M059J (cell line): ENCODE data around the gene VWA3B. TPM values are rescaled to one million over a fixed set of nuclear protein-coding genes. Genes with fewer than 3 reads are reported as not detected.

ENCODE experiments used
- DNase-seq: peaks from one replicate; pipeline ENCODE4 v3.0.0-alpha.2; 2012; ENCODE audit warnings: low read depth
- total RNA-seq: library from RNA; depleted of rRNA; stranded (reverse); fragments of >200 nt; shearing (Covaris generic); gene quantifications from 2 replicates; pipeline ENCODE4 v1.2.3, GENCODE V29; 2014

VWA3B gene
- total RNA-seq, 1 experiment from 2014 or later = not detected

- DNase-seq = no peak
These were observed 83.1 kb downstream of the VWA3B start for GRCh38 chr2:98170076-98170475.

DNA sequence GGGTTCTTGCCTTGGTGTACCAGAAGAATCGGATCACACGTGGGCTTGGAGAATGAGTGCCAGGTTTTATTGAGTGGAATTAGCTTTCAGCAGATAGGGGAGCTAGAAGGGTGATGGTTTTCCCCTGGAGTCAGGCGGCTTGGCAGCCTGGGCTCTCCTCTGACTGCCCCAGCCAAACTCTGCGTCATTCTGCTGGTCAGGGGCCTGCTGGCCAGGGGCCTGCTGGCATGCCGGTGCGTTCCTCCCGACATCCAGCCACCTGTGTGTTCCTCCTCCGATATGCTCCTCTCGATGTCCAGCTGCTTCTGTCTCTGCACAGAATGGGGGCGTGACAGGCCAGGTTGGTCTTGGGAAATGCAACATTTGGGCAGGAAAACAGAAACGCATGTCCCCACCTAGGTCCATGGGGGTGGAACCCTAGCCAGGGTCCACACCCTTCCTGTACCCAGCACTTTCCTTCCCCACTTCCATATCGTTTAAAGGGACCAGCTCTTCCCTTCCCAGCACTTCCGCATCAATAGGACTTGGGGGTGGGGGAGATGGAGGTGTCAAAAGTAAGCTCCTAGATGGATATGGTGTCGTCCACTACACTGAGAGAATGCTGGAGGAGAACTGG is 85.3 kb downstream of the VWA3B start:
- DNase-seq = no peak

DNA sequence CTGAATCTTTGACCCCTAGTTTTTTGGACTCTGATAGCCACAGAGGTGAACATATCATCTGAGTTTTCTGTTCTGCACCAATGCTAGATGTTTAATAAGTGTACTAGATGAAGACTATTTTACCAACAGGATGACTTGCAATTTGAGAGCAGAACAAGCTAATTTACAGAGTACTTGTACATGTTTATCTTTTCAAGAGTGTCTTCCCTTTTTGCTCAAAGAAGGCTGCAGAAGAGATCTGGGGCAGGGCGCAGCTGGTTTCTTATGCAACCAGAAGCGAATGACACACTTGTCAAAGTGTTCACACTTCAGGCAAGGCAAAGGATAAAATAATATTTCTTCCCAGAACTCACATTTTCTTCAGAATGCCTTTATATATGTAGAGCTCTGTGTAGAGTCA is 86.0 kb downstream of the VWA3B start:
- DNase-seq = no peak

DNA sequence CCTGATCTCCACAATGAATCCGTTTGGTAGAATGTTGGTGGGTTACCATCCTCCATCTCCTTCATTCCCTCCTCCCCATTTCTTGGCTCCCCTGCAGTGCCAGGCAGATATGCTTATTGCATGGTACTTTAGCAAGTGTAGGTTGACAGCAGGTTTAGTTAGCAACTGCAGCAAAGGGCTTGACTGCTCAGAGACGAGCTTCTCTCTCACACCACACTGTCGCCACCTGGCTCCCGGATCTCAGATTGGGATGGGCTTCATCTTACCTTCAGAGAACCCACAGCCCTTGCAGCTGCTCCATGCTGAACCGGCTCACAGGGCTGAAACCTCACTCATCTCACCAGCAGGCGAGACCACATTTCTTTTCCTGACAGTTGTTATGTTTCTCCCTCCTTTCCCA is 88.8 kb downstream of the VWA3B start:
- DNase-seq = no peak

DNA sequence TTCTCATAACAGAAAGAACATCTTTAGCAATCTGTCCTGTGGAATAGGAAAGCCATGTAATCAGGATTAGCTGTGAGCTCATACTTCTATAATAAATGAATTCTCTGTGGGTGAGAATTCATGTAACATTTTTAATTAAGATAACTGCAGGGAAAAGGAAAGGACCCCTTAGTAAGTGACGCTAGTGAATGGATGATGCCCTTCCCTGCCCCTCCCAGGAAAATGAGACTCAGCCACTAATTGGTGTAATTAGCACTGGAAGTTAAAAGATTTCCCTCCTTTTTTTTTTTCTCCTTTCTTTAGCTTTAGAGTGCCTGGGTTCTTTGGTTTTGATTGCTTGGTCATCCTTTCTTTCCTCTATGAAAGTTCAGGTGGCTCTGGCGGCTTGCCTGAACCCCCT is 90.3 kb downstream of the VWA3B start:
- DNase-seq = no peak

- DNase-seq = no peak
These were observed 91.0 kb downstream of the VWA3B start for GRCh38 chr2:98177986-98178385.

GRCh38 chr2:98180456-98180855 is 93.5 kb downstream of the VWA3B start:
- no peak for DNase-seq

DNA sequence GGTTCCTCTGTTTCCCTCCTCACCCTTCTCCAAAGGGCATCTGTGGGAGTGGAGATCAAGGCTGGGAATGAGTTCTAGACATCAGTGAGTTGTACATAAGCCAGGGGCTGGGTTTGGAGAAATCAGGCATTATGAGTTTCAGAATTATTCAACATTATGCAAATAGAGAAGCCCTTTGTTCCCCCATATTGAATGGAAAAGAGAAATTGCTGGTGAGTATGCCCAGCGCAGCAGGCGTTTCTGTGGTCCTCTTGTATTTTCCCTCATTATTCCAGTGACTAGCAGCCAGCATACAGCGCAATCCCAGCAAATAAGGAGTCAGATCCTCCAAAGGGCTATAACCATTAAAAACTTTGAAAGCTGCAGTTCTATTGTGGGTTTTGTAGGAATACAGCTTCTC is 94.4 kb downstream of the VWA3B start:
- no peak for DNase-seq

DNA sequence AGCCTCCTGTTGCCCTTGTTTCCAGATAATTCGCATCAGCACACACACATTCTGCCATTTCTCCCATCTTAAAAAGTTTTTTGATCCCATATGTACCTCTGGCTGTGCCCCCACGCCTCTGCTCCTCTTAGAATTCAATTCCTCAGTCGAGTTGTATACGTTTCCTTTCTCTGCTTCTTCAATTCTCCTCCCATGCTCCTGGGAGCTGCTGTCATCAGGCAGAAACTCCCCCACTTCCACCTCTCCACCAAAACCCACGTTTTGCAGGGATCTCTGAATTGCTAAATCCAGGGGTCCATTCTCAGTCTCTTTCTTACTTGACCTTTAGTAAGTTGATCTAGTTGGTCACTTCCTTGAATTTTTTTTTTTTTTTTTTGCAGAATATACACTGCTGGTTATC is 98.8 kb downstream of the VWA3B start:
- no peak for DNase-seq

DNA sequence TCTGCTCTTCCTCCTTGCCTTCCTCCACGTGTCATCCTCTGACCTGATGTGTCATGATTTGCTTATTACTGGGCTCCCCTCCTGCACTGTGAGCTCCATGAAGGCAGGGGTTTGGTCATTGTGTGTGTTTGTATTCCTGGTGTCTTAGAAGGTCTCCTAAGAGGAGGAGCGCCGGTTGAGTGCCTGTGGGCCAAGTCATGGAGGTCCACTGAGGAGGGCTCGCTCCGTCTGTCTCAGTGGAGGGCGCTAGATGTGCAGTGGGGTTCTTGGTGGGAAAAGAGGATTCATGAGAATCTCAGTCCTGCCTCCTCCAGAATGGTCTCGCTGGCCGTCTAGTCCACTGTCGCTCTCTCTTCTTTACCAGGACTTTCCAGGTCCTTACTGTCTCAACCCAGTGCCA is 100.2 kb downstream of the VWA3B start:
- no peak for DNase-seq

DNA sequence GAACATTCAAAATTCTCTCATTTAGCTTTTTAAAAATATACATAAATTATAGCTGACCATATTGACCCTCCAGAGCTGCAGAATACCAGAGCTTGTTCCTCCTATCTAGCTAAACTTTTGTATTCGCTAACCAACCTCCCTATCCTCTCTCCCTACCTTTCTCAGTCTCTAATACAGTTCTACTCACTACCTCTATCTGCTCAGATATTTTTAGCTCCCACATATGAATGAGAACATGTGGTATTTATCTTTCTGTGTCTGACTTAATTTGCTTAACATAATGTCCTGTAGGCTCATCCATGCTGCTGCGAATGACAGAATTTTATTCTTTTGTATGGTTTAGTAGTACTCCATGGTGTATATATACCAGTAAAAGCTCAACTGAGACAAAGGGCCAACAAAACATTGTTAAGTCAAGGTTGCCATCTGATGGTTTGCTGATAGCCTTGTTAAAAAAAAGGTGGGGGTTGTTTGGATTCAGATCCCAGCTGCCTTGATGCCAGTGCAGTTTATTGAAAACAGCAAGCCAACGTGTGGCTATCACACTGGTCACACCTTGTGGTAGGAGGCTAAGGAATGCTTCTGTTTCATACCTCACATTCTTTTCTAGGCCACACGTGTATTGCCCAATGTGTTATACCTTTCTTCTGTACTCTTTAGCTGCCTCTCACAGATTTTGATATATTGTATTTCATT is 101.5 kb downstream of the VWA3B start:
- DNase-seq = peak; percentile 12

DNA sequence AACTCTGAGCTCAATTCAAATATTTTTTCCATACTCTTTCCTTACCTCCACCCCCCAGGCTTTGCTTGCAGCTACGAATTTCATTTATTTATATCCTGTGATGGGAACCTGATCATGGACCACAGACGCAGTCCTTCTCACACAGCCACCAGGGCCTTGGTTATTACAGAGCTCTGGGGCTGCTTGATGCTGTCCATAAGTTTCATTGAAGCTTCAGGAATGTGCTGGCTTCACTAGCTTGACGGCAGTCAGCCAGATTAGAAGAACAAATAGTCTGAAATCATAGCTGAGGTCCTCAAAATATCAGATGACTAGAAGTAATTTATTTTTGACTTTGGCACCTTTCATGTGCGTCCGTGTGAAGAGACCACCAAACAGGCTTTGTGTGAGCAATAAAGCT is 104.9 kb downstream of the VWA3B start:
- DNase-seq = no peak

- no peak for DNase-seq
These were observed 114.6 kb downstream of the VWA3B start for GRCh38 chr2:98201576-98201975.

GRCh38 chr2:98205889-98206288 is 118.9 kb downstream of the VWA3B start:
- no peak for DNase-seq

DNA sequence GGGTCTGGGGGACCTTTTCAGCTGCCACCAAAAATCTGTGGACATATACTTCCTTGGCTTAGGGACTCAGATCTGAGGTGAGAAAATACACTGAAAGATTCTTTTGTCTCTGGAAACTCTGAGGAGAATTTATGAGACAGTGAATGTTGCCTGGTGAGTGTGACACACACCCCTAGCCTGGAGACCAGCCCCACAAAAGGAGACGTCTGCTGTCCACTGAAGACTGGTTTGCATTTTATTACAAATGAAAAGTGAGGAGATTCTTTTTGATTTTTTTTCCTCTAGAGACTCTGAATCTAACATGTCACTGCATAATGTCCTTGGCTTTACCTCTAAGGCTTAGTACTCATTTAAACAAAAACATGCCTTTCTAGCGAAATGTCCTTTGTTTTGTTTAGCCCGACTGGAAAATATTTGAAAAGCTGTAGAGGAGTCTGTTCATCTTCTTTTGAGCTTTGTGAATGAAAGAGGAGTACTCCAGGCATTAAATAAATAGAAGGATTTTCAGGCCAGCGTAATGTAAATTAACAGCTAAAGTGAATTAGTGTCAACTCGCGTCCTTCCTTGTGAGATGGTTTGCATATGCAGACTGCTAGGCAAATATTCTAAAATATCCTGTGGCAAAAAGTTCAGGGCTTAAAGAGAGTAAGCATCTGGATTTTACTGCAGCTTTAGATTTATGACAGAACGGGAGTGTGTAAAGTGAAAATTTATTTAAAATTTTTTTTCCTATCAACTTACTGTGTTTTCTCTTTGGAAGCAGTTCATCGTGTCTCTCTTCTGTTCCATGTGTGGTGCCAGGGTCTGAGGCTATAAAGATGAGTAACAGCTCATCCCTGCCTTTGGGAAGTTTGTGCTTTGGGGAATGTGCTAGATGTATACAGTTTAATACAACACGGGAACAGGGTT is 125.4 kb downstream of the VWA3B start:
- DNase-seq = no peak

GRCh38 chr2:98216616-98217015 is 129.6 kb downstream of the VWA3B start:
- DNase-seq = no peak

DNA sequence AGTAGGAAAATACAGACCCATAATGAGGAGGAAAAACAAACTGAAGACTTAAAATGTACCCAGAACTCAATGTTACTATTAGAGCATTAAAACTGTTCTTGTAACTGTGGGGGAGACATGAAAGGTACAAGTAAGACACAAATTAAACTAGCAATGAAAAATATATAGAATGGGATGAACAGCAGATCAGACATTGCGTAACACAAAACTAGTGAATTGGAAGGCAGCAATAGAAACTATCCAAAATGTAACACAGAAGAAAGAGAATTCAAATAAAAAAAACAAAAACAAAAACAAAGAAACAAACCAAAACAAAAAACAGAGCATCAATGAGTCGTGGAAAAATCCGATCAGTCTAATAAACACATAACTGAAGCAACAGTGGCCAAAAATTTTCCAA is 132.2 kb downstream of the VWA3B start:
- no peak for DNase-seq

GRCh38 chr2:98233941-98234340 is 147.0 kb downstream of the VWA3B start:
- DNase-seq = no peak

GRCh38 chr2:98234776-98235175 is 147.8 kb downstream of the VWA3B start:
- no peak for DNase-seq

DNA sequence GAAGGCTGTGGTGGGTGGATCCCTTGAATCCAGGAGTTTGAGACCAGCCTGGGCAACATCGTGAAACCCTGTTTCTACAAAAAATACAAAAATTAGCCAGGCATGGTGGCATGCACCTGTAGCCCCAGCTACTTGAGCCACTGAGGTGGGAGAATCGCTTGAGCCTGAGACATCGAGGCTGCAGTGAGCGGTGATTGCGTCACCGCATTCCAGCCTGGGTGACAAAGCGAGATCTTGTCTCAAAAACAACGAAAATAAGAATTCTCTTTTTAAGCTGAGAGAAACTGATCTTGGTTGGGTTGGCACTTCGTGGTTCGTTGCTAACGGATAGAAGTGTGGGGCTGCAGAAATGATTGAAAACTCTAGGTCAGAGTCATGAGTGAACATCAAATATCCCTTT is 150.0 kb downstream of the VWA3B start:
- no peak for DNase-seq

DNA sequence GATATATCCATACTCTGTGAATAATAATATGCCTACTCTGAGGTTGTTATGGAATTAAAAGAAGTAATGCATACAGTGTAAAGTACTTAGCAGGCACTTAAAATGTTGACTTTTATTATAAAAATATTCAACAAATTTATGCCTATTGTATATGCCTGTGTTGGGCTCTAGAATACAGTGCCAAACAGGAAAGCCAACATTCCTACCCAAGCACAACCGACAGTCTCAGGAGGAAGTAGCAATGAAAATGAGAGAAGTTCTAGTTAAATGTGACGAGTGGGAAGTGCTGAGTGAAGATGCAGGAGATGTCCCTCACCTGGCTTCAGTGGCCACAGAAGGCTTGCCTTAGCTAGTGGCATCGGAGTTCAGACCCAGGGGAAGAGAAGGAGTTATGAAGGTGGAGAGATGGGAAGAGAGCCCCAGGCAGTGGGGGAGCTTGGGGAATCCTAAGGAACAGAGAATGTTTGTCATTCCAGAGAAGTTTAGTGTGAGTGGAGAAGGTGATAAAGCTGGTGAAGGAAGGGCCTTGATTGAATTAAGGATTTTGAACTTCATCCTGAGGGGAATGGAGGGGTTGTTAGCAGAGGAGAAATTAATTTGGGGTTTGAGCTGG is 153.9 kb downstream of the VWA3B start:
- DNase-seq = no peak

DNA sequence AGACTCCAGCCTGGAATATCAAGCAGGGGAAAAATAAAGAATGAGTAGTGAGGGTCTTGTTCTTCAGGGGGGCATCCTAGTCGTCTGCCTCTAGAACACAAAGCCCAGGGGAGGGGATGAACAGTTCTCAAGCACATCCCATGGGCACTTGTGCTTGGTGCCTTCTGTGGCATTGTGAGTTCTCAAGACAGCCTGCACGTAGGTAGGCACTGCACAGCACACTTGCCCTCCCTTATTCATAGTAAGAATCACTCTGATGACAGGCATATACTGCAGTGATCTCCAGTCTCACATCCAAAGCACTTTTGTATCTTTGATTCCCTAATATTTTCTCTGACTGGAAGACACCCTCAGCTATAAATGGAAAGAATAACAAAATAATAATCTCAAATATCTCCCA is 154.6 kb downstream of the VWA3B start:
- DNase-seq = no peak
